GM12864 (cell line): ENCODE measurements around the gene WWP2.

Experiments used
- DNase-seq: peaks from one replicate; pipeline ENCODE4 v3.0.0-alpha.2; 2011; ENCODE audit warnings: low read depth
- H3K4me3 ChIP-seq: 2 replicates; pipeline ENCODE4 v1.5.1; 2011; ENCODE audit warnings: mild to moderate bottlenecking, low read depth, low read length, control low read depth
- TF ChIP-seq, protein P1 (sequence below): IDR thresholded peaks from 2 replicates; pipeline ENCODE4 v1.5.1; 2011; ENCODE audit warnings: low read depth, mild to moderate bottlenecking, moderate library complexity, low read length, control low read depth, inconsistent platforms; ENCODE audit errors: missing control alignments

WWP2 gene

DNA sequence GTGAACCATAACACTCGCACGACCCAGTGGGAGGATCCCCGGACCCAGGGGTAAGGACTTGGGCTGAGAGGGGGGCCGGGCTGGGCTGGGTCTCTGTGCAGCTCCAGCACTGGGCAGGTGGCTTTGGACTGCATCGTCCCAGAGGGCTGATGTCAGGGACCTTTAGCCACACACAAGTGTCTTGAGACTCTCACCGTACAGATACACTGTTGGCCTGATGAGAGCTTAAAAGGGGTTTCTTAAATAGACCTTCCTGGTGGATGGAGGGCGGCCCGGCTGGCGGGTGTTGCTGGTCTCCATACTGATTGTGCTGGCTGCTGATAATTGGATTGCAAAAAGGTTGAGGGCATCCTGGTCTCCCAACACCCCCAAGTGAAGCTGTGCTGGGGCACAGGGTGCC lies 167.3 kb downstream of the WWP2 start:
- TF ChIP-seq, protein P1, sequence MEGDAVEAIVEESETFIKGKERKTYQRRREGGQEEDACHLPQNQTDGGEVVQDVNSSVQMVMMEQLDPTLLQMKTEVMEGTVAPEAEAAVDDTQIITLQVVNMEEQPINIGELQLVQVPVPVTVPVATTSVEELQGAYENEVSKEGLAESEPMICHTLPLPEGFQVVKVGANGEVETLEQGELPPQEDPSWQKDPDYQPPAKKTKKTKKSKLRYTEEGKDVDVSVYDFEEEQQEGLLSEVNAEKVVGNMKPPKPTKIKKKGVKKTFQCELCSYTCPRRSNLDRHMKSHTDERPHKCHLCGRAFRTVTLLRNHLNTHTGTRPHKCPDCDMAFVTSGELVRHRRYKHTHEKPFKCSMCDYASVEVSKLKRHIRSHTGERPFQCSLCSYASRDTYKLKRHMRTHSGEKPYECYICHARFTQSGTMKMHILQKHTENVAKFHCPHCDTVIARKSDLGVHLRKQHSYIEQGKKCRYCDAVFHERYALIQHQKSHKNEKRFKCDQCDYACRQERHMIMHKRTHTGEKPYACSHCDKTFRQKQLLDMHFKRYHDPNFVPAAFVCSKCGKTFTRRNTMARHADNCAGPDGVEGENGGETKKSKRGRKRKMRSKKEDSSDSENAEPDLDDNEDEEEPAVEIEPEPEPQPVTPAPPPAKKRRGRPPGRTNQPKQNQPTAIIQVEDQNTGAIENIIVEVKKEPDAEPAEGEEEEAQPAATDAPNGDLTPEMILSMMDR: no peak
- DNase-seq: no peak
- H3K4me3 ChIP-seq: no peak overlapping the region

DNA sequence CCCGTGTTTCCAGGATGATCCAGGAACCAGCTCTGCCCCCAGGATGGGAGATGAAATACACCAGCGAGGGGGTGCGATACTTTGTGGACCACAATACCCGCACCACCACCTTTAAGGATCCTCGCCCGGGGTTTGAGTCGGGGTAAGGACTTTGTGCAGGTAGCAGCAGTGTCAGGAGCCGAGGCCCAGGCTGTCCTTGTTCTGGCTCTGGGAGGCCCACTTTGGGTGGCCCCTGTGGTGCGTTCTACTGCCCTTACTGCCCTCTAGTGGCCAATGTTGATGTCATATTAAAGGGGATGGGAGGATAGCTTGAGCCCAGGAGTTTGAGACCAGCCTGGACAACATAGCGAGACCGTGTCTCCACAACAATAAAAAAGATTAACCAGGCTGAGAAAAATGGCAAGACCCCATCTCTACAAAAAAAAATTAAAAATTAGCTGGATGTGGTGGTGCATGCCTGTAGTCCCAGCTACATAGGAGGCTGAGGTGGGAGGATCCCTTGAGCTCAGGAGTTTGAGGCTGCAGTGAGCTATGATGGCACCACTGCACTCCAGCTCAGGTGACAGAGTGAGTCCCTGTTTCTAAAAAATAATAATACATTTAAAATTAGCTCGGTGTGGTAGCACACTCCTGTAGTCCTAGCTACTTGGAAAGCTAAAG lies 168.1 kb downstream of the WWP2 start:
- TF ChIP-seq, protein P1: peak; percentile 63
- no peak overlapping the region for H3K4me3 ChIP-seq
- DNase-seq: no peak

DNA sequence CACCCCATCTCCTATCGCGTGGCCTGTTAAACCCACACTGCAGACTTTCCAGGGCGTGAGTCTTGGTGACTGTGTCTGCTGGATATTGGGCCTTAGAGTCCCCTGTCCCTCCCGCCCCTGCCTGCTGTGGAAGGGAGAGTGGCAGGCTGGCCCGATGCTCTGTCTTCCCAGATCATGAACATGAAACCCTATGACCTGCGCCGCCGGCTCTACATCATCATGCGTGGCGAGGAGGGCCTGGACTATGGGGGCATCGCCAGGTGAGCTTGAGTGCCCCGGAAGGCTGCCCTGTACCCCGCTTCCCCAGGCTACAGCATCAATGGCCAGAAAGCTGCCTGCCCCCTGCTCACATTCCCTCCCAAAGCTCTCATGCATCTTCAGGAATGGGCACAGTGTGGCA lies 169.5 kb downstream of the WWP2 start:
- no peak for DNase-seq
- H3K4me3 ChIP-seq: no peak overlapping the region
- TF ChIP-seq, protein P1: no peak

DNA sequence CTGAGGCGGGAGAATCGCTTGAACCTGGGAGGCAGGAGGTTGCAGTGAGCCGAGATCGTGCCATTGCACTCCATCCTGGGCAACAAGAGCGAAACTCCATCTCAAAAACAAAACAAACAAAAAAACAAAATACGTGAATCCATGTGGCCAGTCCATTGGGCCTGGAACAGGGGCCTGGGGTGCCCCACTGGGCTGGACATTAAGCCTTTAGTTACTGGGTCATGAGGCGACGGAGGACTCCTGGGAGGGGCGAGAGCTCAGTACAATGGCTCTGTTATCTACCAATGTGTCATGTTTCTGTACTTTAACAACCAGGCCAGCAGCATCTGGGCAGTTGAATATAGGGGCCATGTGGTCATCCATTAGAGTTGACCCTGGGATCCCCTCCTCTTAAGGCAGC lies 170.1 kb downstream of the WWP2 start:
- DNase-seq: no peak
- TF ChIP-seq, protein P1: no peak
- no peak overlapping the region for H3K4me3 ChIP-seq

DNA sequence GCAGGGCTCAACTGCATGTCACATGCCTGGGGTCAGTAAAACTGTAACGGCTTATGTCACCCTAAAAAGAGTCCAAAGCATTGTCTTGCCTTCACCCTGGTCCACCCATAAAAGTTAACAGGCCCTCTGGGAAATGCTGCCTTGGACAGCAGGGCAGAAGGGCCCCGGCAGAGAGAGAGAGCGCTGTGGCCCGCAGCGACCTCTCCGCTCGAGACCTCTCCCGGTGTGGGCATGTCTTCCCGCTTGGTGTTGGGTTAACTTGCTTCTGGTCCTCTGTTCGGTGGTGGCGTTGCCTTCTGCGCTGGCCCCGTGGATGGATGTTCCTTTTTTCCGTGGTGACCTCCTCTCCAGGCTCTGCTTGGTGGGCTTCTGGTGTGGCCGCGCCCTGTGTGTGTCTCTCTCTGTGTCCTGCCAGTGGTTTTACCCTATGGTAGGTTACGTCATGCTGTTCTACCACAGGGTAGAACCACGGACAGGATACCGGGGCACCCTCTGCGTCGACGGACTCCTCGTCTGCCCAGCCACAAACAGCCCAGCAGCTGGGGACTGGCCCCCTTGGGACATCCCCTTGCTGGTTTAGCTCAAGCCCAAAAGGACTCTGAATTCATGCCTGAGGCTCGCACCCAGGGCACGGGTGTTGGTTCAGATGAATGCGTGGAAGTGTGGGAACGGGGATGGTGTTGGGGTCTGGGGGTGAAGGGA lies 170.7 kb downstream of the WWP2 start:
- no peak overlapping the region for H3K4me3 ChIP-seq
- DNase-seq: no peak
- TF ChIP-seq, protein P1: no peak

DNA sequence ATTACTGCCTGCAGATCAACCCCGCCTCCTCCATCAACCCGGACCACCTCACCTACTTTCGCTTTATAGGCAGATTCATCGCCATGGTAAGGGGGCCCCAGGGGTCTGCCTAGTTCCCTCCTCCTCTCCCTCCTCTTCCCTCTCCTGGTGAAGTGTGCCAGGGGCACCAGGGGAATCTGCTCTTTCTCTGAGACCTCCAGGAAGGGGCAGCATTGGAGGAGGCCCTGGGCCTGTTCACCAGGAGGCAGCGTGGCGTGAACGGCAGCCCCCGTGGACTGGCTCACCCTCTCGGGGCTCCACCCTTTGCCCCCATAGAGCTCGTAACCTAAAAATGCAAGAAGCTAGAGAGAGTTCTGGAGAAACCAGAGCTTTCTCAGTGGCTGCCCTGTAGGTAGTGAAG lies 171.9 kb downstream of the WWP2 start:
- TF ChIP-seq, protein P1: no peak
- DNase-seq: no peak
- no peak overlapping the region for H3K4me3 ChIP-seq

DNA sequence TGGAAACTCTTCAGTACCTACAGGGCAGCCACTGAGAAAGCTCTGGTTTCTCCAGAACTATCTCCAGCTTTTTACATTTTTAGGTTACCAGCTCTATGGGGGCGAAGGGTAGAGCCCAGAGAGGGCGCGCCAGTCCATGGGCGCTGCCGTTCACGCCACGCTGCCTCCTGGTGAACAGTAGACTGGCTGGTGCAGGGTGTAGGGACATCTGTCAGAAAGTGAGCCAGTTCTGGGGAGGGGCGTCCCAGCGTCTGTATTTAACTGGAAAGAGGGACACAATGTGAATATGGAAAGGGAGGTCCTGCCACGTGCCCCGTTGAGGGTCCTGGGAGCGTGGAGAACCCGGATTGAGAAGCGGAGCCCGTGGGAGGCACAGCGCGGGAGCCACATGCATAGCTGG lies 172.6 kb downstream of the WWP2 start:
- no peak overlapping the region for H3K4me3 ChIP-seq
- TF ChIP-seq, protein P1: no peak
- no peak for DNase-seq
